Loucy (cell line): Measurements from ENCODE around the gene ENTPD1.
A peak's percentile ranks its signal among the peaks of the same experiment; 100 is the strongest.

Experiments
- H2AFZ ChIP-seq: fragments of 200-600 bp; sonication (generic); 2 replicates; pipeline ENCODE4 v1.6.0; 2016; ENCODE audit warnings: antibody characterized with exemption, mild to moderate bottlenecking, low read length, moderate library complexity
- H3F3A ChIP-seq: fragments of 200-600 bp; 2 replicates; pipeline ENCODE4 v1.6.0; 2016; ENCODE audit warnings: antibody characterized with exemption, low read depth, mild to moderate bottlenecking
- H3K27me3 ChIP-seq: fragments of 200-600 bp; sonication (generic); 2 replicates; pipeline ENCODE4 v1.6.1; 2014; ENCODE audit warnings: low read length, mild to moderate bottlenecking; ENCODE audit not compliant: insufficient read depth, poor library complexity, severe bottlenecking
- H3K36me3 ChIP-seq: fragments of 200-600 bp; sonication (generic); 2 replicates; pipeline ENCODE4 v1.6.1; 2016; ENCODE audit warnings: low read length; ENCODE audit not compliant: insufficient read depth
- H3K4me1 ChIP-seq: fragments of 200-600 bp; sonication (generic); 2 replicates; pipeline ENCODE4 v1.5.1; 2014; ENCODE audit warnings: low read length, mild to moderate bottlenecking; ENCODE audit not compliant: insufficient read depth, poor library complexity, severe bottlenecking
- H3K4me2 ChIP-seq: fragments of 200-600 bp; sonication (generic); 2 replicates; pipeline ENCODE4 v1.6.0; 2014; ENCODE audit warnings: antibody characterized with exemption, low read length, low read depth, mild to moderate bottlenecking; ENCODE audit not compliant: poor library complexity, severe bottlenecking
- H3K4me3 ChIP-seq: fragments of 200-600 bp; sonication (generic); 2 replicates; pipeline ENCODE4 v1.5.1; 2014; ENCODE audit warnings: low read length, mild to moderate bottlenecking, mixed read lengths; ENCODE audit not compliant: poor library complexity, severe bottlenecking
- H3K79me2 ChIP-seq: fragments of 200-600 bp; sonication (generic); 2 replicates; pipeline ENCODE4 v1.6.1; 2014; ENCODE audit warnings: low read length; ENCODE audit not compliant: insufficient read depth
- H3K9ac ChIP-seq: fragments of 200-600 bp; sonication (generic); 2 replicates; pipeline ENCODE4 v1.6.0; 2014; ENCODE audit warnings: mild to moderate bottlenecking, low read depth, low read length, moderate library complexity; ENCODE audit not compliant: poor library complexity, severe bottlenecking
- H3K9me2 ChIP-seq: fragments of 200-600 bp; sonication (generic); replicated peaks from 2 replicates; pipeline ENCODE4 v1.6.1; 2016; ENCODE audit warnings: low read depth, low read length, mixed read lengths
- H3K9me3 ChIP-seq: fragments of 200-600 bp; sonication (generic); 2 replicates; pipeline ENCODE4 v1.6.1; 2014; ENCODE audit warnings: mild to moderate bottlenecking, antibody characterized with exemption, low read length, low read depth; ENCODE audit not compliant: insufficient read depth
- H4K20me1 ChIP-seq: fragments of 200-600 bp; sonication (generic); 2 replicates; pipeline ENCODE4 v1.6.0; 2014; ENCODE audit warnings: antibody characterized with exemption, low read length, mild to moderate bottlenecking; ENCODE audit not compliant: insufficient read depth, poor library complexity, severe bottlenecking
- CTCF ChIP-seq: fragments of 200-600 bp; sonication (generic); conservative IDR thresholded peaks from 2 replicates; pipeline ENCODE4 v1.5.1; 2014; ENCODE audit warnings: mild to moderate bottlenecking, antibody characterized with exemption, low read length
- EZH2phosphoT487 ChIP-seq: fragments of 200-600 bp; IDR thresholded peaks from 2 replicates; pipeline ENCODE4 v1.6.1; 2018; ENCODE audit warnings: antibody characterized with exemption, mild to moderate bottlenecking, moderate library complexity, borderline replicate concordance

Gene ENTPD1

GRCh38 chr10:95783741-95784140 is 27.8 kb downstream of the ENTPD1 start:
- H3K79me2 ChIP-seq, result no peaks in the 10 kb centered on the region
- H3K9ac ChIP-seq, result no peak overlapping the region

GRCh38 chr10:95784279-95784913 is 28.4 kb downstream of the ENTPD1 start:
- H3F3A ChIP-seq, result no peaks in the 10 kb centered on the region
- H3K4me2 ChIP-seq, result no peak overlapping the region
- no peaks in the 10 kb centered on the region for H4K20me1 ChIP-seq
- H3K9ac ChIP-seq, result no peak overlapping the region
- 0 out of 2 replicates have a peak overlapping the region, but pooled peaks have one; percentile 18 for H2AFZ ChIP-seq
- no peak overlapping the region for H3K4me3 ChIP-seq
- no peaks in the 10 kb centered on the region for H3K27me3 ChIP-seq
- no peaks in the 10 kb centered on the region for H3K9me3 ChIP-seq
- TF ChIP-seq EZH2phosphoT487 (no peak), CTCF (no peak)
- H3K79me2 ChIP-seq, result no peaks in the 10 kb centered on the region
- no peaks in the 10 kb centered on the region for H3K36me3 ChIP-seq
- H3K4me1 ChIP-seq, result no peaks in the 10 kb centered on the region
- H3K9me2 ChIP-seq, result no peaks in the 10 kb centered on the region

More at GRCh38 chr10:95783741-95784140, 27.8 kb downstream of the ENTPD1 start:
- Histone ChIP-seq H2AFZ (no peak overlapping the region), H3K27me3 (no peaks in the 10 kb centered on the region), H3K9me2 (no peaks in the 10 kb centered on the region), H3K4me2 (no peak overlapping the region), H3K36me3 (no peaks in the 10 kb centered on the region), H3K4me3 (no peak overlapping the region), H3F3A (no peaks in the 10 kb centered on the region), H3K9me3 (no peaks in the 10 kb centered on the region), H4K20me1 (no peaks in the 10 kb centered on the region), H3K4me1 (no peaks in the 10 kb centered on the region)
- TF ChIP-seq CTCF (no peak), EZH2phosphoT487 (no peak)

GRCh38 chr10:95785317-95785716 is 29.4 kb downstream of the ENTPD1 start:
- no peak for TF ChIP-seq CTCF
- TF ChIP-seq EZH2phosphoT487, result no peak
- Histone ChIP-seq H2AFZ (no peak overlapping the region), H3K36me3 (no peaks in the 10 kb centered on the region), H3K27me3 (no peaks in the 10 kb centered on the region), H3K4me3 (no peak overlapping the region), H3K4me2 (no peak overlapping the region), H4K20me1 (no peaks in the 10 kb centered on the region), H3K79me2 (no peaks in the 10 kb centered on the region), H3K4me1 (no peaks in the 10 kb centered on the region), H3K9ac (no peak overlapping the region), H3K9me2 (no peaks in the 10 kb centered on the region), H3K9me3 (no peaks in the 10 kb centered on the region), H3F3A (no peaks in the 10 kb centered on the region)
